ENCODE results near the gene FN3KRP. TPM values are rescaled to one million over a fixed set of nuclear protein-coding genes. Genes with fewer than 3 reads are reported as not detected.

FN3KRP gene
- total and polyA plus RNA-seq, 2 experiments from 2014 or later = 17.0 to 27.4 TPM

- Histone ChIP-seq H3K27me3 (no peaks in the 10 kb centered on the region), H2AFZ (no peak overlapping the region), H3K4me1 (ENCODE audit: insufficient read depth) (peaks cover 6% of the 10 kb centered on the region), H3K9me3 (ENCODE audit: low read depth) (no peaks in the 10 kb centered on the region), H3K4me2 (no peak overlapping the region), H3K79me2 (no peaks in the 10 kb centered on the region), H3K36me3 (replicated peaks; ENCODE audit: insufficient read depth, low read depth) (no peaks in the 10 kb centered on the region), H3K27ac (no peak overlapping the region), H4K20me1 (ENCODE audit: insufficient read depth, poor library complexity, severe bottlenecking) (no peaks in the 10 kb centered on the region), H3K9me2 (replicated peaks; ENCODE audit: insufficient read depth) (no peaks in the 10 kb centered on the region), H3K4me3 (no peak overlapping the region)
- no peak for DNase-seq (ENCODE audit: low spot score)
- WGBS (ENCODE audit: low lambda C conversion rate, missing lambda C conversion rate) = 96% methylated on average over 19 of the region's 19 CpGs
- TF ChIP-seq CTCF (IDR thresholded peaks at IDR 0.05; ENCODE audit: poor library complexity) = no peak
- TF ChIP-seq EZH2phosphoT487 (IDR thresholded peaks at IDR 0.05; ENCODE audit: low read depth, severe bottlenecking, unreplicated experiment) = no peak
- TF ChIP-seq EZH2 (IDR thresholded peaks at IDR 0.05; ENCODE audit: borderline replicate concordance) = no peak
These were observed 29.9 kb upstream of the FN3KRP start for GRCh38 chr17:82686366-82687324.

- no peak overlapping the region for H3K27ac ChIP-seq
- H3K27me3 ChIP-seq = no peaks in the 10 kb centered on the region
- DNase-seq (ENCODE audit: low spot score) = no peak
- H3K4me3 ChIP-seq = no peak overlapping the region
- no peaks in the 10 kb centered on the region for H3K9me2 ChIP-seq (replicated peaks; ENCODE audit: insufficient read depth)
- peaks cover 6% of the 10 kb centered on the region for H3K4me1 ChIP-seq (ENCODE audit: insufficient read depth)
- 86% methylated on average over 10 of the region's 10 CpGs for WGBS (ENCODE audit: low lambda C conversion rate, missing lambda C conversion rate)
- no peak overlapping the region for H2AFZ ChIP-seq
- no peaks in the 10 kb centered on the region for H3K9me3 ChIP-seq (ENCODE audit: low read depth)
- H3K79me2 ChIP-seq = peaks cover 1% of the 10 kb centered on the region
- H4K20me1 ChIP-seq (ENCODE audit: insufficient read depth, poor library complexity, severe bottlenecking) = no peaks in the 10 kb centered on the region
- no peak for TF ChIP-seq EZH2 (IDR thresholded peaks at IDR 0.05; ENCODE audit: borderline replicate concordance)
- no peak for TF ChIP-seq CTCF (IDR thresholded peaks at IDR 0.05; ENCODE audit: poor library complexity)
- no peak for TF ChIP-seq EZH2phosphoT487 (IDR thresholded peaks at IDR 0.05; ENCODE audit: low read depth, severe bottlenecking, unreplicated experiment)
- no peak overlapping the region for H3K4me2 ChIP-seq
- H3K36me3 ChIP-seq (replicated peaks; ENCODE audit: insufficient read depth, low read depth) = no peaks in the 10 kb centered on the region
These were observed 29.1 kb upstream of the FN3KRP start for GRCh38 chr17:82687375-82687861.

DNA sequence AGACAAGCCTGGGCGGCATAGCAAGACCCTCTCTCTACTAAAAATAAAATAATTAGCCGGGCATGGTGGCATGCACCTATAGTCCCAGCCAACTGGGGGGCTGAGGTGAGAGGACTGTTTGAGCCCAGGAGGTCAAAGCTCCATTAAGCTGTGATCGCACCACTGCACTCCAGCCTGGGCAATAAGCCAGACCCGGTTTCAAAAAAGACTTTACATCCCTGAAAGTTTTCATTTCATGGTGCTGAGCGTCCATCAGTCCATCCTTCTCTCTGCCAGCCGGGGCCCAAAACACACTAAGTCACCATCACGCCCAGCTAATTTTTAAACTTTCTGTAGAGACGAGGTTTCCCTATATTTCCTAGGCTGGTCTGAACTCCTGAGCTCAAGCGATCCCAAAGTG is 28.6 kb upstream of the FN3KRP start:
- H3K79me2 ChIP-seq = peaks cover 4% of the 10 kb centered on the region
- WGBS (ENCODE audit: low lambda C conversion rate, missing lambda C conversion rate) = 96% methylated on average over 9 of the region's 9 CpGs
- no peak for DNase-seq (ENCODE audit: low spot score)
- H3K27me3 ChIP-seq = no peaks in the 10 kb centered on the region
- no peaks in the 10 kb centered on the region for H3K36me3 ChIP-seq (replicated peaks; ENCODE audit: insufficient read depth, low read depth)
- H3K4me3 ChIP-seq = no peak overlapping the region
- H3K4me2 ChIP-seq = no peak overlapping the region
- H3K27ac ChIP-seq = no peak overlapping the region
- H3K9me2 ChIP-seq (replicated peaks; ENCODE audit: insufficient read depth) = no peaks in the 10 kb centered on the region
- TF ChIP-seq EZH2 (IDR thresholded peaks at IDR 0.05; ENCODE audit: borderline replicate concordance) = no peak
- TF ChIP-seq EZH2phosphoT487 (IDR thresholded peaks at IDR 0.05; ENCODE audit: low read depth, severe bottlenecking, unreplicated experiment) = no peak
- no peak for TF ChIP-seq CTCF (IDR thresholded peaks at IDR 0.05; ENCODE audit: poor library complexity)
- H3K9me3 ChIP-seq (ENCODE audit: low read depth) = no peaks in the 10 kb centered on the region
- no peak overlapping the region for H2AFZ ChIP-seq
- H3K4me1 ChIP-seq (ENCODE audit: insufficient read depth) = peaks cover 6% of the 10 kb centered on the region
- no peaks in the 10 kb centered on the region for H4K20me1 ChIP-seq (ENCODE audit: insufficient read depth, poor library complexity, severe bottlenecking)

Data from hepatocyte (in vitro differentiated cells).